Activated naive CD8-positive, alpha-beta T cell treated with anti-CD3 and anti-CD28 coated beads for 36 hours (primary cell): ENCODE measurements around the gene EXOC3. TPM values are rescaled to one million over a fixed set of nuclear protein-coding genes. Genes with fewer than 3 reads are reported as not detected.

ENCODE experiments used
- DNase-seq: peaks from one replicate; pipeline ENCODE4 v3.0.0; 2021
- H3K27ac Mint-ChIP-seq: one replicate; pipeline ENCODE4 v1.8.0; 2022; ENCODE audit warnings: mild to moderate bottlenecking, moderate library complexity, mixed read lengths
- H3K27me3 Mint-ChIP-seq: one replicate; pipeline ENCODE4 v1.8.0; 2022; ENCODE audit warnings: mild to moderate bottlenecking, mixed read lengths
- H3K36me3 Mint-ChIP-seq: one replicate; pipeline ENCODE4 v1.8.0; 2021; ENCODE audit warnings: mild to moderate bottlenecking, mixed read lengths
- H3K4me1 Mint-ChIP-seq: one replicate; pipeline ENCODE4 v1.8.0; 2021; ENCODE audit warnings: mixed read lengths
- H3K4me3 Mint-ChIP-seq: one replicate; pipeline ENCODE4 v1.8.0; 2022; ENCODE audit warnings: mild to moderate bottlenecking, moderate library complexity, mixed read lengths
- H3K9me3 Mint-ChIP-seq: one replicate; pipeline ENCODE4 v1.8.0; 2022; ENCODE audit warnings: mixed read lengths
- total RNA-seq, 2 experiments: library from RNA; stranded (reverse); gene quantifications; one replicate each; pipeline ENCODE4 v1.2.3, GENCODE V29; 2021

Gene EXOC3
- total RNA-seq, 2 experiments from 2014 or later, result 58.2 to 61.2 TPM

GRCh38 chr5:493119-493701 lies 50.2 kb downstream of the EXOC3 start:
- Mint-ChIP-seq H3K27ac (no peak overlapping the region), H3K36me3 (no peaks in the 10 kb centered on the region), H3K27me3 (peaks cover 4% of the 10 kb centered on the region), H3K4me3 (no peak overlapping the region), H3K4me1 (no peaks in the 10 kb centered on the region), H3K9me3 (no peaks in the 10 kb centered on the region)
- DNase-seq, result no peak

- no peaks in the 10 kb centered on the region for H3K4me1 Mint-ChIP-seq
- no peaks in the 10 kb centered on the region for H3K36me3 Mint-ChIP-seq
- no peak overlapping the region for H3K4me3 Mint-ChIP-seq
- H3K27me3 Mint-ChIP-seq, result peaks cover 10% of the 10 kb centered on the region
- no peak overlapping the region for H3K27ac Mint-ChIP-seq
- no peak for DNase-seq
- no peaks in the 10 kb centered on the region for H3K9me3 Mint-ChIP-seq
These were observed 50.8 kb downstream of the EXOC3 start for GRCh38 chr5:493758-494157.

- H3K4me3 Mint-ChIP-seq, result no peak overlapping the region
- H3K4me1 Mint-ChIP-seq, result no peaks in the 10 kb centered on the region
- H3K27me3 Mint-ChIP-seq, result peaks cover 12% of the 10 kb centered on the region
- H3K27ac Mint-ChIP-seq, result no peak overlapping the region
- H3K36me3 Mint-ChIP-seq, result no peaks in the 10 kb centered on the region
- no peak for DNase-seq
- no peaks in the 10 kb centered on the region for H3K9me3 Mint-ChIP-seq
These were observed 51.8 kb downstream of the EXOC3 start for GRCh38 chr5:494667-495255.

GRCh38 chr5:496028-496427 lies 53.1 kb downstream of the EXOC3 start:
- no peak for DNase-seq
- no peaks in the 10 kb centered on the region for H3K36me3 Mint-ChIP-seq
- H3K4me3 Mint-ChIP-seq, result no peak overlapping the region
- H3K27ac Mint-ChIP-seq, result no peak overlapping the region
- H3K27me3 Mint-ChIP-seq, result peaks cover 25% of the 10 kb centered on the region
- H3K9me3 Mint-ChIP-seq, result no peaks in the 10 kb centered on the region
- no peaks in the 10 kb centered on the region for H3K4me1 Mint-ChIP-seq

GRCh38 chr5:497090-497700 lies 54.2 kb downstream of the EXOC3 start:
- Mint-ChIP-seq H3K27ac (no peak overlapping the region), H3K9me3 (no peaks in the 10 kb centered on the region), H3K36me3 (no peaks in the 10 kb centered on the region), H3K4me1 (peaks cover 2% of the 10 kb centered on the region), H3K27me3 (peaks cover 30% of the 10 kb centered on the region), H3K4me3 (no peak overlapping the region)
- no peak for DNase-seq

- DNase-seq, result no peak
- Mint-ChIP-seq H3K27me3 (peaks cover 34% of the 10 kb centered on the region), H3K4me1 (peaks cover 2% of the 10 kb centered on the region), H3K36me3 (no peaks in the 10 kb centered on the region), H3K4me3 (no peak overlapping the region), H3K27ac (no peak overlapping the region), H3K9me3 (no peaks in the 10 kb centered on the region)
These were observed 55.0 kb downstream of the EXOC3 start for GRCh38 chr5:497871-498509.

GRCh38 chr5:499233-500209 lies 56.5 kb downstream of the EXOC3 start:
- Mint-ChIP-seq H3K9me3 (no peaks in the 10 kb centered on the region), H3K27me3 (peaks cover 37% of the 10 kb centered on the region), H3K4me1 (peaks cover 2% of the 10 kb centered on the region), H3K27ac (no peak overlapping the region), H3K36me3 (no peaks in the 10 kb centered on the region), H3K4me3 (no peak overlapping the region)
- no peak for DNase-seq

- H3K36me3 Mint-ChIP-seq, result no peaks in the 10 kb centered on the region
- H3K27me3 Mint-ChIP-seq, result peaks cover 37% of the 10 kb centered on the region
- no peak overlapping the region for H3K4me3 Mint-ChIP-seq
- no peak for DNase-seq
- H3K9me3 Mint-ChIP-seq, result no peaks in the 10 kb centered on the region
- H3K4me1 Mint-ChIP-seq, result peaks cover 2% of the 10 kb centered on the region
- no peak overlapping the region for H3K27ac Mint-ChIP-seq
These were observed 57.5 kb downstream of the EXOC3 start for GRCh38 chr5:500491-500890.

GRCh38 chr5:501105-501830 lies 58.3 kb downstream of the EXOC3 start:
- H3K27ac Mint-ChIP-seq, result no peak overlapping the region
- H3K27me3 Mint-ChIP-seq, result peaks cover 37% of the 10 kb centered on the region
- H3K4me1 Mint-ChIP-seq, result peaks cover 2% of the 10 kb centered on the region
- H3K36me3 Mint-ChIP-seq, result no peaks in the 10 kb centered on the region
- no peak for DNase-seq
- no peak overlapping the region for H3K4me3 Mint-ChIP-seq
- H3K9me3 Mint-ChIP-seq, result no peaks in the 10 kb centered on the region

- no peak overlapping the region for H3K27ac Mint-ChIP-seq
- H3K9me3 Mint-ChIP-seq, result no peaks in the 10 kb centered on the region
- no peak for DNase-seq
- peaks cover 2% of the 10 kb centered on the region for H3K4me1 Mint-ChIP-seq
- H3K4me3 Mint-ChIP-seq, result no peak overlapping the region
- H3K36me3 Mint-ChIP-seq, result no peaks in the 10 kb centered on the region
- H3K27me3 Mint-ChIP-seq, result peaks cover 37% of the 10 kb centered on the region
These were observed 58.8 kb downstream of the EXOC3 start for GRCh38 chr5:501831-502184.

GRCh38 chr5:502325-503079 lies 59.5 kb downstream of the EXOC3 start:
- Mint-ChIP-seq H3K4me1 (peaks cover 2% of the 10 kb centered on the region), H3K27ac (no peak overlapping the region), H3K4me3 (no peak overlapping the region), H3K9me3 (no peaks in the 10 kb centered on the region), H3K36me3 (no peaks in the 10 kb centered on the region), H3K27me3 (peaks cover 37% of the 10 kb centered on the region)
- no peak for DNase-seq

GRCh38 chr5:504326-505154 lies 61.6 kb downstream of the EXOC3 start:
- DNase-seq, result no peak
- peaks cover 27% of the 10 kb centered on the region for H3K27me3 Mint-ChIP-seq

GRCh38 chr5:505951-506525 lies 63.1 kb downstream of the EXOC3 start:
- peaks cover 2% of the 10 kb centered on the region for H3K4me1 Mint-ChIP-seq
- H3K9me3 Mint-ChIP-seq, result no peaks in the 10 kb centered on the region
- no peak overlapping the region for H3K4me3 Mint-ChIP-seq
- no peak overlapping the region for H3K27ac Mint-ChIP-seq
- no peaks in the 10 kb centered on the region for H3K36me3 Mint-ChIP-seq
- no peak for DNase-seq
- H3K27me3 Mint-ChIP-seq, result peaks cover 12% of the 10 kb centered on the region

More at GRCh38 chr5:504326-505154, 61.6 kb downstream of the EXOC3 start:
- no peak overlapping the region for H3K27ac Mint-ChIP-seq
- no peak overlapping the region for H3K4me3 Mint-ChIP-seq
- H3K9me3 Mint-ChIP-seq, result no peaks in the 10 kb centered on the region
- H3K4me1 Mint-ChIP-seq, result peaks cover 2% of the 10 kb centered on the region
- no peaks in the 10 kb centered on the region for H3K36me3 Mint-ChIP-seq
